Measurements from ENCODE around the gene GALM. TPM values are rescaled to one million over a fixed set of nuclear protein-coding genes. Genes with fewer than 3 reads are reported as not detected.

The GALM gene
- total and polyA plus RNA-seq, 2 of the 8 experiments (the other 6 are each of a cell fraction or from before 2014, with no cell fraction given), result 9.9 to 13.1 TPM

GRCh38 chr2:38728694-38729093 is 62.8 kb downstream of the GALM start:
- FAIRE-seq (no peak), DNase-seq (ENCODE audit: low read depth in 1 of 2, low spot score in 2 of 2) (no peak)
- H2AK5ac ChIP-seq (ENCODE audit: low read depth, low read length), result no peak overlapping the region
- H3K79me1 ChIP-seq (ENCODE audit: low read depth, low read length), result no peaks in the 10 kb centered on the region
- no peaks in the 10 kb centered on the region for H3K9me3 ChIP-seq (ENCODE audit: insufficient read depth in 2 of 2, low read depth in 1 of 2, low read length in 1 of 2)
- no peak overlapping the region for H2BK12ac ChIP-seq (ENCODE audit: low read depth, low read length)
- H3K27me3 ChIP-seq (replicated peaks in 1 of 4; ENCODE audit: control insufficient read depth in 3 of 4, extremely low read depth in 1 of 4, insufficient read depth in 3 of 4, low read length in 3 of 4), result no peaks in the 10 kb centered on the region
- H2BK120ac ChIP-seq (replicated peaks; ENCODE audit: low read depth, low read length), result no peak overlapping the region
- no peak overlapping the region for H3K23ac ChIP-seq (ENCODE audit: insufficient read length)
- no peaks in the 10 kb centered on the region for H3K4me1 ChIP-seq (replicated peaks in 1 of 4; ENCODE audit: control insufficient read depth in 3 of 4, insufficient read depth in 4 of 4, low read length in 3 of 4)
- H4K20me1 ChIP-seq (replicated peaks in 1 of 2; ENCODE audit: control insufficient read depth in 1 of 2, insufficient read depth in 2 of 2, low read length in 2 of 2), result no peaks in the 10 kb centered on the region
- H3K79me2 ChIP-seq (ENCODE audit: control insufficient read depth in 1 of 2, insufficient read depth in 2 of 2, low read length in 2 of 2), result no peaks in the 10 kb centered on the region
- no peak overlapping the region for H3K4me2 ChIP-seq (ENCODE audit: insufficient read depth in 1 of 2, low read depth in 2 of 2, low read length in 2 of 2)
- H2BK5ac ChIP-seq (ENCODE audit: low read depth, low read length), result no peak overlapping the region
- no peak overlapping the region for H3K18ac ChIP-seq (ENCODE audit: extremely low read depth, low read length)
- H4K8ac ChIP-seq (ENCODE audit: extremely low read depth, insufficient read depth, low read length), result no peak overlapping the region
- no peak overlapping the region for H4K91ac ChIP-seq (replicated peaks; ENCODE audit: insufficient read length, low read length)
- H2BK20ac ChIP-seq (ENCODE audit: low read length), result no peak overlapping the region
- H2AFZ ChIP-seq (ENCODE audit: low read length), result no peak overlapping the region
- no peaks in the 10 kb centered on the region for H3K23me2 ChIP-seq (ENCODE audit: low read depth, low read length)
- H3K27ac ChIP-seq (ENCODE audit: low read depth, low read length), result no peak overlapping the region
- no peak overlapping the region for H3K4ac ChIP-seq (replicated peaks; ENCODE audit: insufficient read length, low read depth, low read length)
- no peak overlapping the region for H3K9ac ChIP-seq (replicated peaks in 1 of 4; ENCODE audit: extremely low read depth in 1 of 4, low read depth in 3 of 4, low read length in 3 of 4)
- no peak overlapping the region for H3K4me3 ChIP-seq (ENCODE audit: extremely low read depth in 1 of 4, insufficient read depth in 2 of 4, low read depth in 3 of 4, low read length in 4 of 4)
- peaks cover 0 to 7% (median 0%) of the 10 kb centered on the region in 4 experiments; a peak in 3 of 8 replicates for H3K36me3 ChIP-seq (ENCODE audit: control insufficient read depth in 2 of 4, insufficient read depth in 4 of 4, low read length in 3 of 4)
- no peak overlapping the region for H3K14ac ChIP-seq (ENCODE audit: insufficient read length)
- H3K56ac ChIP-seq (replicated peaks; ENCODE audit: insufficient read length, low read depth, low read length), result no peak overlapping the region
- TF ChIP-seq MAX (IDR thresholded peaks at IDR 0.05) (no peak), CBX5 (IDR thresholded peaks at IDR 0.05; ENCODE audit: low read depth, low read length) (no peak), EGR1 (IDR thresholded peaks at IDR 0.05; ENCODE audit: borderline replicate concordance, low read depth, low read length) (no peak), CBX8 (IDR thresholded peaks at IDR 0.05; ENCODE audit: borderline replicate concordance, low read depth, low read length) (no peak), SIN3A (conservative IDR thresholded peaks at IDR 0.05 in 1 of 2, IDR thresholded peaks at IDR 0.05 in 1 of 2; ENCODE audit: low read depth in 1 of 2, low read length in 2 of 2) (no peak), SIX5 (IDR thresholded peaks at IDR 0.05; ENCODE audit: low read depth, low read length) (no peak)
- WGBS, 2 experiments (ENCODE audit: extremely low coverage in 1 of 2, insufficient coverage in 1 of 2, insufficient read length in 1 of 2, insufficient replicate concordance in 2 of 2, low coverage in 1 of 2, low lambda C conversion rate in 2 of 2, missing lambda C conversion rate in 1 of 2), result 0% methylated on average over 2 of the region's 2 CpGs; no CpG with 5 or more reads in 1 of the 2 experiments
- ChIA-PET CTCF (ENCODE audit: partially characterized antibody) (interaction anchor here (1.2 to 9.6 kb wide), 4 partner anchors 11 to 199 kb away, joined by 3 to 113 read pairs (median 4); no protein-coding TSS in a partner anchor), POLR2A (ENCODE audit: partially characterized antibody) (interaction anchor here (24.3 kb wide), 1 partner anchor 20 kb away, joined by 486 read pairs; the partner anchor contains the start of gene SRSF7)
- no peak overlapping the region for H2BK15ac ChIP-seq (ENCODE audit: low read length)
- H4K5ac ChIP-seq (ENCODE audit: insufficient read length, low read depth, low read length), result no peak overlapping the region
